ENCODE data around the gene AKT1S1.
"Not testable (repeated sequence)": the region's sequence is repeated elsewhere in the genome, so short reads cannot be mapped to it uniquely, and the experiment has no call there.

Gene AKT1S1

GRCh38 chr19:49833599-49833998 is 43.6 kb downstream of the AKT1S1 start:
- no peak for DNase-seq

GRCh38 chr19:49832556-49832955 is 44.6 kb downstream of the AKT1S1 start:
- no peak for DNase-seq

- no peak for DNase-seq
Observed at GRCh38 chr19:49831592-49831991, 45.6 kb downstream of the AKT1S1 start.

GRCh38 chr19:49830766-49831165 is 46.4 kb downstream of the AKT1S1 start:
- no peak for DNase-seq

GRCh38 chr19:49829721-49830120 is 47.4 kb downstream of the AKT1S1 start:
- no peak for DNase-seq

- no peak for DNase-seq
Observed at GRCh38 chr19:49829200-49829599, 48.0 kb downstream of the AKT1S1 start.

GRCh38 chr19:49827034-49827433 is 50.1 kb downstream of the AKT1S1 start:
- no peak for DNase-seq

- no peak for DNase-seq
Observed at GRCh38 chr19:49824662-49825061, 52.5 kb downstream of the AKT1S1 start.

GRCh38 chr19:49823472-49823871 is 53.7 kb downstream of the AKT1S1 start:
- DNase-seq: no peak

- no peak for DNase-seq
Observed at GRCh38 chr19:49820125-49820524, 57.0 kb downstream of the AKT1S1 start.

- DNase-seq: not testable (repeated sequence)
Observed at GRCh38 chr19:49819452-49820115, 57.6 kb downstream of the AKT1S1 start.
